ENCODE results near the gene ASNSD1.
"Not testable (repeated sequence)": the region's sequence is repeated elsewhere in the genome, so short reads cannot be mapped to it uniquely, and the experiment has no call there.

The ASNSD1 gene

DNA sequence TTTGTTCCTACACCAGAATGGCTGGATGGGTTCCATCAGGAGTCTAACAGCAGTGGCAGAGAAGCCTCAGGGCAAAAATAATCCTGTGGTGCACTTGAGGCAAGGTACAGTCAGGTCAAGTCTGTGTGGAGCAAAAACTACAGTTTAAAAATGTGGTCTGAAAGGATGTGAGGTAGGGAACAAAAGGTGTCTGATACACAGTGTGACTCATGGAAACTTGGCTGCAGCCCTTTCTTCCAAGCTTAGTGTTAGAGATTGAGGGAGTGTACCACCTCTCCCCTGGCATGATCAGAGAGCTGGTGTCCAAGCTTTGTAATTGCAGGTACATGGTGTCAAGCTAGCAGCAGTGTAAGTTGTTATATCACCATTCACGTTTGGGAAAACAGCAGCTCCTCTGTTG lies 22.1 kb downstream of the ASNSD1 start:
- DNase-seq (ENCODE audit: low read depth) = no peak
- in situ Hi-C loops (cut with HindIII; ENCODE audit: low sequenced_read_pairs) = no loop called here
- no peak overlapping the region for H3K4me3 ChIP-seq (ENCODE audit: low read depth, low read length)
- TF ChIP-seq, protein P1, sequence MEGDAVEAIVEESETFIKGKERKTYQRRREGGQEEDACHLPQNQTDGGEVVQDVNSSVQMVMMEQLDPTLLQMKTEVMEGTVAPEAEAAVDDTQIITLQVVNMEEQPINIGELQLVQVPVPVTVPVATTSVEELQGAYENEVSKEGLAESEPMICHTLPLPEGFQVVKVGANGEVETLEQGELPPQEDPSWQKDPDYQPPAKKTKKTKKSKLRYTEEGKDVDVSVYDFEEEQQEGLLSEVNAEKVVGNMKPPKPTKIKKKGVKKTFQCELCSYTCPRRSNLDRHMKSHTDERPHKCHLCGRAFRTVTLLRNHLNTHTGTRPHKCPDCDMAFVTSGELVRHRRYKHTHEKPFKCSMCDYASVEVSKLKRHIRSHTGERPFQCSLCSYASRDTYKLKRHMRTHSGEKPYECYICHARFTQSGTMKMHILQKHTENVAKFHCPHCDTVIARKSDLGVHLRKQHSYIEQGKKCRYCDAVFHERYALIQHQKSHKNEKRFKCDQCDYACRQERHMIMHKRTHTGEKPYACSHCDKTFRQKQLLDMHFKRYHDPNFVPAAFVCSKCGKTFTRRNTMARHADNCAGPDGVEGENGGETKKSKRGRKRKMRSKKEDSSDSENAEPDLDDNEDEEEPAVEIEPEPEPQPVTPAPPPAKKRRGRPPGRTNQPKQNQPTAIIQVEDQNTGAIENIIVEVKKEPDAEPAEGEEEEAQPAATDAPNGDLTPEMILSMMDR (IDR thresholded peaks at IDR 0.05; ENCODE audit: low read depth, low read length, missing control alignments) = no peak

DNA sequence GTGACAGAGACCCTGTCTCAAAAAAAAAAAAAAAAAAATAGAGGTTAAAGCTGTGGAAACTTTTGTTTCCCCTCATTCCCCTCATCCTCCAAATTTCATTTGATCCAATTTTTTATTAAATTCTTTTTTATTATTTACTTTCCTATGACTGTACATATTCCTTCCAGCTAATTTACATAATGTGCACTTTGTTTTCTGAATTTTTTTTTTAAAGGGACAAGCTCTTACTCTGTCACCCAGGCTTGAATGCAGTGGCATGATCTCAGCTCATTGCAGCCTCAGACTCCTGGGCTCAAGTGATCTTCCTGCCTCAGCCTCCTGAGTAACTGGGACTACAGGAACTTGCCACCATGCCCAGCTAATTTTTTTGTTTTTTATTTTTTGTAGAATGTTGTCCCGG lies 23.6 kb downstream of the ASNSD1 start:
- DNase-seq (ENCODE audit: low read depth) = no peak
- no peak overlapping the region for H3K4me3 ChIP-seq (ENCODE audit: low read depth, low read length)
- TF ChIP-seq, protein P1 (IDR thresholded peaks at IDR 0.05; ENCODE audit: low read depth, low read length, missing control alignments) = no peak
- in situ Hi-C loops (cut with HindIII; ENCODE audit: low sequenced_read_pairs) = no loop called here

DNA sequence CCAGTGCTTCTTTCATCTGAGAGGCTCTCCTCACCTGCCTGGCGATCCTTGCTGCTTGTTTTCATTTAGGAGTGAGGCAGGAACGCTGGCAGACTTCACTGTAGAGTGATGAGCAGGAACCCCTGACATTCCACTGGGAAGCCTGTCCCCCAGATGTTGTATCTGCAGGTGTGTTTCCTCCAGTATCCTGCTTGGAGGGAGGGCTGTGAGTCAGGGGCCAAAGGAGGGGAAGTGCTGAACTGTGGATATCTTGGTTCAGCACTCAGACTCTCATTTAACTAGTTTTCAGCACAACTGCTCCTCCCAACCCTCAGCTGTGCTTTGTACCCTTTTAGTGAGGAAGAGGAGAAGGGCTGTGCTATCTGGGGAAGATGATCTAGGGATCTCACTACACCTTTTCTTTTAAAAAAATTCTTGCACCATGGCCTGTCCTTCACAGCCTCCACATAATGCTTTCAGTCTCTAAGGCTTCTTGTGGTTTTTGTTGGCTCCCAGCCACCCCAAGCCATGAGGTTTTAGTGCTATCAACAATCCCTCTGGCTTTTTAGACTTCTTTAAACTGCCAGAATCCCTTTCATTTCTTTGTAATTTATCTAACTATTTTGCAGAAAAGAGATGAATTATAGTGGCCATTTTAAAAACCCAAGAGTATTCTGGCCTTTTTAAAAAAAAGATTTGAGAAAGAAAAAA lies 24.4 kb downstream of the ASNSD1 start:
- H3K4me3 ChIP-seq (ENCODE audit: low read depth, low read length) = no peak overlapping the region
- DNase-seq (ENCODE audit: low read depth) = peak; percentile 53

DNA sequence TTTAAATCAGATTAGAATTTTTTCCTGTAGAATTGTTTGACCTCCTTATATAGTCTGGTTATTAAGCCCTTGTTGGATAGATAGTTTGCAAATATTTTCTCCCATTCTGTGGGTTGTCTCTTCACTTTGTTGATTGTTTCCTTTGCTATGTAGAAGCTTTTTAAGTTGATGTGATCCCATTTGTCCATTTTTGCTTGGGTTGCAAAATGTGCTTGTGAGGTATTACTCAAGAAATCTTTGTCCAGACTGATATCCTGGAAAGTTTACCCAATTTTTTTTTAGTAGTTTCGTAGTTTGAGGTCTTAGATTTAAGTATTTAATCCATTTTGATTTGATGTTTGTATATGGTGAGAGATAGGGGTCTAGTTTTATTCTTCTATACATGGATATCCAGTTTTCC lies 26.5 kb downstream of the ASNSD1 start:
- DNase-seq (ENCODE audit: low read depth); in situ Hi-C loops (cut with HindIII; ENCODE audit: low sequenced_read_pairs); H3K4me3 ChIP-seq (ENCODE audit: low read depth, low read length): not testable (repeated sequence)

More for the DNA sequence above, 24.4 kb downstream of the ASNSD1 start:
- in situ Hi-C loops (cut with HindIII; ENCODE audit: low sequenced_read_pairs) = no loop called here
- TF ChIP-seq, protein P1 (IDR thresholded peaks at IDR 0.05; ENCODE audit: low read depth, low read length, missing control alignments) = no peak

DNA sequence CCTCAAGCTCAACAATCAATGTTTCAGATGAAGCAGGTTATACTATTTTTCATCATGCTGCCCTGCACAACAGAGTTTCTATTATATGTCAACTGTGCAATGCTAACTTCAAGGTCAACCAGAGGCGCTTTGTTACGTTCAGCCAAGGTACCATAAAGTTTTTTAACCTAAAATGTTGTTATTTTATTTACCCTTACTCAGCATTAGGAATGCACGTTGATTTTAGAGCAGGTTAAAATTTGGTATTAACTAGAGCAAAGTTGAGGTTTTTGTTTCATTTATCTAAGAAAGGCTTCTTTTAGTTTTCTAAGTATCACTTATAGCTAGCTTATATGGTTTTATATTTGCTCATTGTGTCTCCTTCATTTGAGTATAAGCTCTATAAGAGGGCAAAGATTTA lies 35.0 kb downstream of the ASNSD1 start:
- no peak overlapping the region for H3K4me3 ChIP-seq (ENCODE audit: low read depth, low read length)
- DNase-seq (ENCODE audit: low read depth) = no peak
- TF ChIP-seq, protein P1 (IDR thresholded peaks at IDR 0.05; ENCODE audit: low read depth, low read length, missing control alignments) = no peak
- in situ Hi-C loops (cut with HindIII; ENCODE audit: low sequenced_read_pairs) = no loop called here

DNA sequence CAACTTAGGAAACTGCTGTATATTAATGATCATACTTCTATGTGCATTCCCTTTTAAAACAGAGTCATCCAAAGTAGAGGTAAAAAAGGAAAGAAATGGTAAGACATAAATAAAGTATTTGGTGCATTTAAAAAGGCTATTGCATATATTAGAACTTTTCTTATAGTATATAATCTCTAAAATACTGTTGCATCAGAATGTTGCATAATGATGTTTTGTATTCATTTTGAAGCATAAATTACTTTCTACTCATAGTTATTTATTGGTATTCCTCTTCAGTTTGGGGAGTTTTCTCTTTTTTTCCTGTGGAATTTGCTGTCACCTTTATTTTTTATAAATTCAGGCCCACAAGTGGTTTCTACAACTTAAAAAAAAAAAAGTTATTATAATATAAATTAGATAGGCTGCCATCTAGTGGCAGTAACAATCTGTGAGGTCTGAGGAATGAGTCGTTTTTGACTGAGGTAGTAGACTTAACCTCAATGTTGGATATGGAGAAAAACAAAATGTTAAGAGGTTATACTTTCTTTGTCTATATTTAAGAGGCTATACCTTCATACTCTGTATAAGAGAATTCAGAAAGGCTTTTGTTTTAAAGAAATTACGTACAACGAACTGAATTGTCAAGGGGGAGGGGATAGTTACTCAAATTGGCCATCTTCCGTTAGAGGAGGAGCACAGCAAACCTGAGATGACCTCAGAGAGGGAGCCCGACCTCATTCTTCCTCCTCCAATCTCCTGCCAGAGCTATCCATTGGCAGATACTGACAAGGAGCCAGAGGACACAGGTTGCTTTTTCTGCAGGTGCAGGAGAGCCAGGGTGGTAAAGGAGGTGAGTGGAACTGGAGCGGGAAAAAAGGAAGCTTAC lies 37.0 kb downstream of the ASNSD1 start:
- in situ Hi-C loops (cut with HindIII; ENCODE audit: low sequenced_read_pairs) = no loop called here
- H3K4me3 ChIP-seq (ENCODE audit: low read depth, low read length) = no peak overlapping the region
- peak; percentile 29 for DNase-seq (ENCODE audit: low read depth)
- TF ChIP-seq, protein P1 (IDR thresholded peaks at IDR 0.05; ENCODE audit: low read depth, low read length, missing control alignments) = peak; percentile 41

DNA sequence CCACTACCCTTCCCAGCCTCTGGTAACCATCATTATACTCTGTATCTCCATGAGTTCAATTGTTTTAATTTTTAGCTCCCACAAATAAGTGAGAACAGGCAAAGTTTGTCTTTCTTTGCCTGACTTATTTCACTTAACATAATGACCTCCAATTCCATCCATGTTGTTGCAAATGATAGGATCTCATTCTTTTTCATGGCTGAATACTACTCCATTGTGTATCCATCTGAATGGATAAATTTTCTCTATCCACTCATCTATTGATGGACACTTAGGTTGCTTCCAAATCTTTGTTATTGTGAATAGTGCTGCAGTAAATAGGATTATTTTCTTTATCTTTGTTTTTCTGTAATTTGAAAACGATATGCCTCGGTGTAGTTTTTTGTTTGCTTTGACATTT lies 39.4 kb downstream of the ASNSD1 start:
- H3K4me3 ChIP-seq (ENCODE audit: low read depth, low read length) = no peak overlapping the region
- DNase-seq (ENCODE audit: low read depth) = no peak
- in situ Hi-C loops (cut with HindIII; ENCODE audit: low sequenced_read_pairs) = no loop called here
- TF ChIP-seq, protein P1 (IDR thresholded peaks at IDR 0.05; ENCODE audit: low read depth, low read length, missing control alignments) = no peak

Data from astrocyte of the cerebellum (primary cell).